ENCODE measurements around the gene SHC3. TPM values are rescaled to one million over a fixed set of nuclear protein-coding genes. Genes with fewer than 3 reads are reported as not detected.
A peak's percentile ranks its signal among the peaks of the same experiment; 100 is the strongest.

The SHC3 gene, protein sequence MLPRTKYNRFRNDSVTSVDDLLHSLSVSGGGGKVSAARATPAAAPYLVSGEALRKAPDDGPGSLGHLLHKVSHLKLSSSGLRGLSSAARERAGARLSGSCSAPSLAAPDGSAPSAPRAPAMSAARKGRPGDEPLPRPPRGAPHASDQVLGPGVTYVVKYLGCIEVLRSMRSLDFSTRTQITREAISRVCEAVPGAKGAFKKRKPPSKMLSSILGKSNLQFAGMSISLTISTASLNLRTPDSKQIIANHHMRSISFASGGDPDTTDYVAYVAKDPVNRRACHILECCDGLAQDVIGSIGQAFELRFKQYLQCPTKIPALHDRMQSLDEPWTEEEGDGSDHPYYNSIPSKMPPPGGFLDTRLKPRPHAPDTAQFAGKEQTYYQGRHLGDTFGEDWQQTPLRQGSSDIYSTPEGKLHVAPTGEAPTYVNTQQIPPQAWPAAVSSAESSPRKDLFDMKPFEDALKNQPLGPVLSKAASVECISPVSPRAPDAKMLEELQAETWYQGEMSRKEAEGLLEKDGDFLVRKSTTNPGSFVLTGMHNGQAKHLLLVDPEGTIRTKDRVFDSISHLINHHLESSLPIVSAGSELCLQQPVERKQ
- total RNA-seq = 1 to 10 TPM in 3 of 4 donors, under 1 TPM in 1; 0.51 to 3.5 (median 2.5) TPM

DNA sequence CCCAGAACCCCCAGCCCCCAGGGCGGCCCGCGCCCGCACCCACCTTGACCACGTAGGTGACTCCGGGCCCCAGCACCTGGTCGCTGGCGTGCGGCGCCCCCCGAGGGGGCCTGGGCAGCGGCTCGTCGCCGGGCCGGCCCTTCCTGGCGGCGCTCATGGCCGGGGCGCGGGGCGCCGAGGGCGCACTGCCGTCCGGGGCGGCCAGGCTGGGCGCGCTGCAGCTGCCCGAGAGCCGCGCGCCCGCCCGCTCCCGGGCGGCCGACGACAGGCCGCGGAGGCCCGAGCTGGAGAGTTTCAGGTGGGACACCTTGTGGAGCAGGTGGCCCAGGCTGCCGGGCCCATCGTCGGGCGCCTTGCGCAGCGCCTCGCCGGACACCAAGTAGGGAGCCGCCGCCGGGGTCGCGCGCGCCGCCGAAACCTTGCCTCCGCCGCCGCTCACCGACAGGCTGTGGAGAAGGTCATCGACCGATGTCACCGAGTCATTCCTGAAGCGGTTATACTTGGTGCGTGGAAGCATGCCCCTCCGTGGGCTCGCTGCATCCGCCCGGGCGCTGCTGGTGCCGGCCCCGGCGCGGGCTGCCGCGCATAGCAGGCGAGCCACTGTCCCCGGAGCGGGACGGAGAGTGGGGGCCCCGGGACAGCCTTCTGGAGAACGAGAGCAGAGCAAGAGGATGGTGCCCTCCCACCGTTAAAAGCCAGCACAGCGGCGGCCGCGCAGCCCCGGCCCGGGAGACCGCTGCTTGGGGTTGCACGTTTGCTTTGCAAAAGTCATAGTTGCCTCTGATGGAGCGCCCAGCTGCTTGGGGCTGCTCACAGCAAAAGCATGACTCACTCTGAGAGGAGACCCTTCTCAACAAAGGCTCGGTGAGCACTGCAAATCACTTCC is at the start of gene SHC3:
Gene SHC3, minus strand, starts transcription at position 875 of the 886 bp plus-strand sequence. Its CDS starts 358 bp downstream, at position 517.
- no peak for DNase-seq
- H3K27ac ChIP-seq = peak within 1 kb of the TSS; percentile 59 to 72
- H3K4me3 ChIP-seq = peak within 1 kb of the TSS; percentile 15 to 27
- H3K4me1 ChIP-seq = peaks cover 0 to 9% of the 10 kb centered on the region in 2 donors
- no peak for TF ChIP-seq POLR2A (IDR thresholded peaks at IDR 0.05)
- TF ChIP-seq, protein P1, sequence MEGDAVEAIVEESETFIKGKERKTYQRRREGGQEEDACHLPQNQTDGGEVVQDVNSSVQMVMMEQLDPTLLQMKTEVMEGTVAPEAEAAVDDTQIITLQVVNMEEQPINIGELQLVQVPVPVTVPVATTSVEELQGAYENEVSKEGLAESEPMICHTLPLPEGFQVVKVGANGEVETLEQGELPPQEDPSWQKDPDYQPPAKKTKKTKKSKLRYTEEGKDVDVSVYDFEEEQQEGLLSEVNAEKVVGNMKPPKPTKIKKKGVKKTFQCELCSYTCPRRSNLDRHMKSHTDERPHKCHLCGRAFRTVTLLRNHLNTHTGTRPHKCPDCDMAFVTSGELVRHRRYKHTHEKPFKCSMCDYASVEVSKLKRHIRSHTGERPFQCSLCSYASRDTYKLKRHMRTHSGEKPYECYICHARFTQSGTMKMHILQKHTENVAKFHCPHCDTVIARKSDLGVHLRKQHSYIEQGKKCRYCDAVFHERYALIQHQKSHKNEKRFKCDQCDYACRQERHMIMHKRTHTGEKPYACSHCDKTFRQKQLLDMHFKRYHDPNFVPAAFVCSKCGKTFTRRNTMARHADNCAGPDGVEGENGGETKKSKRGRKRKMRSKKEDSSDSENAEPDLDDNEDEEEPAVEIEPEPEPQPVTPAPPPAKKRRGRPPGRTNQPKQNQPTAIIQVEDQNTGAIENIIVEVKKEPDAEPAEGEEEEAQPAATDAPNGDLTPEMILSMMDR (IDR thresholded peaks at IDR 0.05) = no peak
- H3K36me3 ChIP-seq = no peaks in the 10 kb centered on the region
- no peaks in the 10 kb centered on the region for H3K9me3 ChIP-seq
- peaks cover 0 to 14% of the 10 kb centered on the region in 2 donors for H3K27me3 ChIP-seq
- intact Hi-C loops (cut with DNase I; ENCODE audit: low total_unique reads) = no loop called here

DNA sequence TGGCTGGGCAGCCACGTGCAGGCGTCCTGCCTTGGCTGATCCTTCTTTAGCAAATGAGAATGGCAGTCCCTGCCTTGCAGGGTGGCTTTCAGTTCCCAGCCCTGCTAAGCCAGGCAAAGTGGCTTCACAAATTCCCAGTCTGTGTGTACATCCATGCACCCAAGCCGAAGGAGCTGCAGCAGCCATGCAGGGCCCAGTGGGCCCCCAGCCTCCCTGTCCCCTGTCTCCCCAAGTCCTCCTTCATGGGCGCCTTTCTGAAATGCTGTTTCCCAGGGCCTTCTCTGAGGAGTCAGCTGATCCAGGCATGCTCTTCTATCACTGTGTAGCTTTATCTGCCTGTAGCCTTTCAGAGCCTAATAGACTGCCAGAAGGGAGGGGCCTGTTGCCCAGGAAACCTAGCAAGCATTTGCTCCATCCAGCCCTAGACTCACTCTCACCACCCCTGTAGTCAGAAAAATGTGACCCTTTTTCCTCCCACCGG is 47.4 kb upstream of the SHC3 start:
- peak; percentile 72 to 79 for DNase-seq
- TF ChIP-seq, protein P1 (IDR thresholded peaks at IDR 0.05) = no peak
- no peak for TF ChIP-seq POLR2A (IDR thresholded peaks at IDR 0.05)

DNA sequence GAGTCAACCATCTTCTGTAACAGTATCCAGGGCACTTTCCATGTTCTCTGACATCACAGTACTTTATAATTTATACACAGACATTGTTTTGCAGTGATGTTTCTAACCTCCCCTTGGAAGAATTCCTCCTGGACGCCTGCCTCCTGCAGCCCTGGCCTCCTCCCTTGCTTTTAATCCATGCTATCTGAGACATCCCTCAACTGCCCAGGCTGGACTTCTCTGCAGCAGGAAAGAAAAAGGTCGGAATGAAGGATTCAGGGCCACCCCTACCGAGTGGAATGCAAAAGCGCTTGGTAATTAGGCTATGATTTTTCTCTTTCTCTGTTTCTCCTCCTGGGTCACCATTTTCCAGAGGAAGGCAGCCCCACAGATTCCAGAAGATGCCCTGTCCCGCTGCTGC is 47.0 kb upstream of the SHC3 start:
- no peak for TF ChIP-seq POLR2A (IDR thresholded peaks at IDR 0.05)
- TF ChIP-seq, protein P1 (IDR thresholded peaks at IDR 0.05) = peak in 3 of 4 experiments; percentile 10 to 31 (median 27)
- DNase-seq = peak; percentile 75 to 76
- no peaks in the 10 kb centered on the region for H3K9me3 ChIP-seq
- peaks cover 4 to 5% of the 10 kb centered on the region in 2 donors for H3K4me1 ChIP-seq
- H3K27ac ChIP-seq = peak overlapping the region; percentile 72 to 83
- no peak overlapping the region for H3K4me3 ChIP-seq
- no peaks in the 10 kb centered on the region for H3K36me3 ChIP-seq
- H3K27me3 ChIP-seq = no peaks in the 10 kb centered on the region
- intact Hi-C loops (cut with DNase I; ENCODE audit: low total_unique reads) = no loop called here

More for the DNA sequence above, 47.4 kb upstream of the SHC3 start:
- H3K27me3 ChIP-seq = no peaks in the 10 kb centered on the region
- intact Hi-C loops (cut with DNase I; ENCODE audit: low total_unique reads) = no loop called here
- no peaks in the 10 kb centered on the region for H3K36me3 ChIP-seq
- H3K27ac ChIP-seq = peak overlapping the region; percentile 72 to 83
- peaks cover 4 to 5% of the 10 kb centered on the region in 2 donors for H3K4me1 ChIP-seq
- H3K4me3 ChIP-seq = no peak overlapping the region
- H3K9me3 ChIP-seq = no peaks in the 10 kb centered on the region

DNA sequence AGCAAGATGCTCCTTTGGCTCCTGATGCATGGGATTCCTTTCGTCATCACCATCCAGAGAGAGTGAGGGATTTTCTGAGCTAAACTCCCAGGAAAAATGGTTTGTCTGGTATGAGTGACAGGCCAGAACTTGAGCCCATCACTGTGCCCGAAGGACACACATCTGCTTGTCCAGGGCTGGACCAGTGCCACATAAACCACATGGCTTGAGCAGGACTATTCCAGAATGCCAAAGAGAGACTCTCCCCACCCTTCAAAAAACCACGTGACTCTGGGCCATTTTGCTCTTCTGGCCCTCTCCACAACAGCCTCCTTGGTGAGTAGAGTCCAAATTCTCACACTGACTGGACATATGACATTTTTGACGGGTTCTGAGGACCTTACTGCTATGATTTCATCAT is 46.4 kb upstream of the SHC3 start:
- H3K9me3 ChIP-seq = no peaks in the 10 kb centered on the region
- no peaks in the 10 kb centered on the region for H3K36me3 ChIP-seq
- no peak for TF ChIP-seq POLR2A (IDR thresholded peaks at IDR 0.05)
- TF ChIP-seq, protein P1 (IDR thresholded peaks at IDR 0.05) = no peak
- H3K27me3 ChIP-seq = no peaks in the 10 kb centered on the region
- intact Hi-C loops (cut with DNase I; ENCODE audit: low total_unique reads) = no loop called here
- H3K4me1 ChIP-seq = peaks cover 4 to 5% of the 10 kb centered on the region in 2 donors
- peak overlapping the region; percentile 60 to 83 for H3K27ac ChIP-seq
- no peak overlapping the region for H3K4me3 ChIP-seq
- peak; percentile 22 to 24 for DNase-seq
